Calu3 (cell line): Measurements from ENCODE around the gene FAM9B. TPM values are rescaled to one million over a fixed set of nuclear protein-coding genes. Genes with fewer than 3 reads are reported as not detected.
"Not testable (repeated sequence)": the region's sequence is repeated elsewhere in the genome, so short reads cannot be mapped to it uniquely, and the experiment has no call there.

Experiments
- BruUV-seq: library from RNA; stranded (reverse); fragments of 400-500 nt; replicated peaks from 2 replicates; lab custom pipeline; 2021; lab: Mats Ljungman, UMichigan
- CTCF ChIA-PET: fragments of 300-600 bp; sonication (Branson Sonifier 250); formaldehyde crosslinking; loops from one replicate; lab custom pipeline; 2022; ENCODE audit warnings: antibody characterized with exemption; lab: Charles Lee
- DNase-seq: peaks from one replicate; pipeline ENCODE4 v3.0.0; 2022
- H3K27ac Mint-ChIP-seq: one replicate; pipeline ENCODE4 v1.8.0; 2022; ENCODE audit warnings: mixed read lengths; ENCODE audit not compliant: unreplicated experiment
- H3K27me3 Mint-ChIP-seq: one replicate; pipeline ENCODE4 v1.8.0; 2022; ENCODE audit warnings: mixed read lengths; ENCODE audit not compliant: unreplicated experiment
- H3K36me3 Mint-ChIP-seq: one replicate; pipeline ENCODE4 v1.8.0; 2022; ENCODE audit warnings: mild to moderate bottlenecking, moderate library complexity, mixed read lengths; ENCODE audit not compliant: insufficient read depth, unreplicated experiment
- H3K4me1 Mint-ChIP-seq: one replicate; pipeline ENCODE4 v1.8.0; 2022; ENCODE audit warnings: mild to moderate bottlenecking, low read depth, mixed read lengths; ENCODE audit not compliant: unreplicated experiment
- H3K4me3 Mint-ChIP-seq: one replicate; pipeline ENCODE4 v1.8.0; 2022; ENCODE audit warnings: mild to moderate bottlenecking, low read depth, moderate library complexity, mixed read lengths; ENCODE audit not compliant: unreplicated experiment
- H3K9me3 Mint-ChIP-seq: one replicate; pipeline ENCODE4 v1.8.0; 2022; ENCODE audit warnings: low read depth, mixed read lengths; ENCODE audit not compliant: unreplicated experiment
- intact Hi-C: fragments of 100-400 bp; cut with micrococcal nuclease; formaldehyde crosslinking; loops from one replicate; pipeline ENCODE4 v1.10.0; 2022; ENCODE audit not compliant: unreplicated experiment
- total RNA-seq: library from RNA; stranded (reverse); gene quantifications from 2 replicates; pipeline ENCODE4 v1.2.3, GENCODE V29; 2022
- TF ChIP-seq, protein P1 (sequence below): fragments of 200-600 bp; IDR thresholded peaks from one replicate; pipeline ENCODE4 v1.8.0; 2022; ENCODE audit warnings: antibody characterized with exemption; ENCODE audit not compliant: unreplicated experiment

FAM9B gene
- total RNA-seq, 1 experiment from 2014 or later = 0.40 TPM

- CTCF ChIA-PET = no interaction called here
These were observed 10.6 kb downstream of the FAM9B start for GRCh38 chrX:9023293-9023692.

DNA sequence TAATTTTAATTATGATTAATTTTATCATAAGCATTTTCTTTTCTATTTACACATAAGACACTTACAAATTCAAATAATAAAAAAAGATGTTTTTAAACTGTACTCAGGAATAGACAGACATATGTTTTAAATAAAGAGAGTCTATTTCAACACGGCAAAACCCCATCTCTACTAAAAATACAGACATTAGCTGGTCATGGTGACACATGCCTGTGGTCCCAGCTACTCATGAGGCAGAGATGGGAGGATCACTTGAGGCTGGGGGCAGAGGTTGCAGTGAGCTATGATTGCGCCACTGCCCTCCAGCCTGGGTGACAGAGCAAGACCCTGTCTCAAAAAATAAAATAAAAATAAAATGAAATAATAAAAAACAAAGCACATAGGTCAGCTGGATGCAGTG, 14.8 kb downstream of the FAM9B start:
- Mint-ChIP-seq H3K4me3 (no peak overlapping the region), H3K27ac (no peak overlapping the region), H3K4me1 (no peaks in the 10 kb centered on the region), H3K9me3 (no peaks in the 10 kb centered on the region), H3K36me3 (no peaks in the 10 kb centered on the region), H3K27me3 (no peaks in the 10 kb centered on the region)
- CTCF ChIA-PET = no interaction called here
- intact Hi-C loops = no loop called here
- no TSS peak for BruUV-seq
- TF ChIP-seq, protein P1, sequence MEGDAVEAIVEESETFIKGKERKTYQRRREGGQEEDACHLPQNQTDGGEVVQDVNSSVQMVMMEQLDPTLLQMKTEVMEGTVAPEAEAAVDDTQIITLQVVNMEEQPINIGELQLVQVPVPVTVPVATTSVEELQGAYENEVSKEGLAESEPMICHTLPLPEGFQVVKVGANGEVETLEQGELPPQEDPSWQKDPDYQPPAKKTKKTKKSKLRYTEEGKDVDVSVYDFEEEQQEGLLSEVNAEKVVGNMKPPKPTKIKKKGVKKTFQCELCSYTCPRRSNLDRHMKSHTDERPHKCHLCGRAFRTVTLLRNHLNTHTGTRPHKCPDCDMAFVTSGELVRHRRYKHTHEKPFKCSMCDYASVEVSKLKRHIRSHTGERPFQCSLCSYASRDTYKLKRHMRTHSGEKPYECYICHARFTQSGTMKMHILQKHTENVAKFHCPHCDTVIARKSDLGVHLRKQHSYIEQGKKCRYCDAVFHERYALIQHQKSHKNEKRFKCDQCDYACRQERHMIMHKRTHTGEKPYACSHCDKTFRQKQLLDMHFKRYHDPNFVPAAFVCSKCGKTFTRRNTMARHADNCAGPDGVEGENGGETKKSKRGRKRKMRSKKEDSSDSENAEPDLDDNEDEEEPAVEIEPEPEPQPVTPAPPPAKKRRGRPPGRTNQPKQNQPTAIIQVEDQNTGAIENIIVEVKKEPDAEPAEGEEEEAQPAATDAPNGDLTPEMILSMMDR = no peak
- no peak for DNase-seq

More at GRCh38 chrX:9023293-9023692, 10.6 kb downstream of the FAM9B start:
- BruUV-seq = no TSS peak
- no peak for DNase-seq
- peaks cover under 1% of the 10 kb centered on the region for H3K27me3 Mint-ChIP-seq
- H3K27ac Mint-ChIP-seq = no peak overlapping the region
- TF ChIP-seq, protein P1 = no peak
- no peaks in the 10 kb centered on the region for H3K36me3 Mint-ChIP-seq
- intact Hi-C loops = no loop called here
- H3K9me3 Mint-ChIP-seq = no peaks in the 10 kb centered on the region
- H3K4me3 Mint-ChIP-seq = no peak overlapping the region
- no peaks in the 10 kb centered on the region for H3K4me1 Mint-ChIP-seq

DNA sequence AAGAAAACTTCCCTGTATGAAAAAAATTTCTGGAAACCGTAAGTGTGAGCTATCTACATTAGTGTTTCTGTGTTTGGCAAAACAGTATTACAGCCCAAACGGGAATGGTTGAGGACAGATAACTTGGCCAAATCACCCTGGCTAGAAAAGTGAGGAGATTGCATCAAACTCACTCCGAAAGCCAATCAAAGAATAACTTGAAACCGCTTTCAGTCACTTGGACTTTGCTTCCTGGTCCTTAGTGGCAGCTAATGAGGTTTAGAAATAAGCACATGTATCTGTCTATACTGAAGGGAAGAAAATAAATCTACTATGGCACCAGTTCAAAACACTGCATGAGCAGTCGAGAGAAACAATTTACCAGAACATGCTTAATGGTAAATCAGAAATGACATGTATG, 15.6 kb downstream of the FAM9B start:
- BruUV-seq, H3K4me1 Mint-ChIP-seq, CTCF ChIA-PET: not testable (repeated sequence)

GRCh38 chrX:9003041-9003440, 30.9 kb downstream of the FAM9B start:
- TF ChIP-seq, protein P1 = no peak
- H3K36me3 Mint-ChIP-seq = no peaks in the 10 kb centered on the region
- no peak for DNase-seq
- CTCF ChIA-PET = no interaction called here
- H3K4me3 Mint-ChIP-seq = no peak overlapping the region
- no TSS peak for BruUV-seq
- H3K27me3 Mint-ChIP-seq = no peaks in the 10 kb centered on the region
- no peak overlapping the region for H3K27ac Mint-ChIP-seq
- intact Hi-C loops = no loop called here
- no peaks in the 10 kb centered on the region for H3K4me1 Mint-ChIP-seq
- peaks cover 3% of the 10 kb centered on the region for H3K9me3 Mint-ChIP-seq

More for the DNA sequence above, 15.6 kb downstream of the FAM9B start:
- DNase-seq, H3K27ac Mint-ChIP-seq, H3K4me3 Mint-ChIP-seq, H3K27me3 Mint-ChIP-seq, H3K9me3 Mint-ChIP-seq, intact Hi-C loops, H3K36me3 Mint-ChIP-seq: not testable (repeated sequence)

DNA sequence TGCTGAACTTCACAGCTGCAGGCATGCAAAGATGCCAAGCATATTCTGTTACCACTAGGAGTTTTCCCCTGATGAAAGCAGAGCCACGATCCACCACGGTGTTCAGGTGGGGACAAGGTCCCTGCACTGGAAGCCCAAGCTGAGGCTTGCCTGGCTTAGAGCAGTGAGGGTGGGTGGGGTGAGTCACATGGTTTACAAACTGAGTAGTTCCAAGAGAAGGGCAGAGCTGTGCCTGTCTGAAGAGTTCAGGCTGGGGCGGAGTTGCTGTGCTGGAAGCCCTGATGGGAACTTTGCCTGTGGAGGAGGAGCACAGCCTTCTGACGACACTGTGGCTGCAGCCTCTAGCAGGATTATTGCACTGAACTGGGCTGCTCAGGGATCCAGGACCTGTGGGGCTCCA, 45.5 kb downstream of the FAM9B start:
- CTCF ChIA-PET = no interaction called here
- TF ChIP-seq, protein P1 = no peak
- H3K4me3 Mint-ChIP-seq = no peak overlapping the region
- H3K36me3 Mint-ChIP-seq = no peaks in the 10 kb centered on the region
- H3K4me1 Mint-ChIP-seq = no peaks in the 10 kb centered on the region
- intact Hi-C loops = no loop called here
- DNase-seq = peak; percentile 3
- BruUV-seq = no TSS peak
- H3K27me3 Mint-ChIP-seq = no peaks in the 10 kb centered on the region
- no peak overlapping the region for H3K27ac Mint-ChIP-seq
- H3K9me3 Mint-ChIP-seq = no peaks in the 10 kb centered on the region
